Keratinocyte (primary cell): ENCODE data around the gene MYMK.

Source experiments
- EZH2 ChIP-seq: IDR thresholded peaks from one replicate; pipeline ENCODE4 v1.6.1; 2012; ENCODE audit warnings: inconsistent platforms, mild to moderate bottlenecking, low read length, moderate library complexity
- TF ChIP-seq, protein P1 (sequence below), 3 experiments: IDR thresholded peaks in 1 of 3; conservative IDR thresholded peaks in 1 of 3; optimal IDR thresholded peaks in 1 of 3; 2 replicates in 2 of 3; 3 replicates in 1 of 3; pipeline versions ENCODE3 to v1.5.1; 2011; ENCODE audit warnings: low read length in 3 of 3, mild to moderate bottlenecking in 3 of 3, moderate library complexity in 2 of 3, control low read depth in 1 of 3, inconsistent platforms in 1 of 3; ENCODE audit not compliant: insufficient read depth in 2 of 3; ENCODE audit errors: extremely low read depth in 1 of 3

DNA sequence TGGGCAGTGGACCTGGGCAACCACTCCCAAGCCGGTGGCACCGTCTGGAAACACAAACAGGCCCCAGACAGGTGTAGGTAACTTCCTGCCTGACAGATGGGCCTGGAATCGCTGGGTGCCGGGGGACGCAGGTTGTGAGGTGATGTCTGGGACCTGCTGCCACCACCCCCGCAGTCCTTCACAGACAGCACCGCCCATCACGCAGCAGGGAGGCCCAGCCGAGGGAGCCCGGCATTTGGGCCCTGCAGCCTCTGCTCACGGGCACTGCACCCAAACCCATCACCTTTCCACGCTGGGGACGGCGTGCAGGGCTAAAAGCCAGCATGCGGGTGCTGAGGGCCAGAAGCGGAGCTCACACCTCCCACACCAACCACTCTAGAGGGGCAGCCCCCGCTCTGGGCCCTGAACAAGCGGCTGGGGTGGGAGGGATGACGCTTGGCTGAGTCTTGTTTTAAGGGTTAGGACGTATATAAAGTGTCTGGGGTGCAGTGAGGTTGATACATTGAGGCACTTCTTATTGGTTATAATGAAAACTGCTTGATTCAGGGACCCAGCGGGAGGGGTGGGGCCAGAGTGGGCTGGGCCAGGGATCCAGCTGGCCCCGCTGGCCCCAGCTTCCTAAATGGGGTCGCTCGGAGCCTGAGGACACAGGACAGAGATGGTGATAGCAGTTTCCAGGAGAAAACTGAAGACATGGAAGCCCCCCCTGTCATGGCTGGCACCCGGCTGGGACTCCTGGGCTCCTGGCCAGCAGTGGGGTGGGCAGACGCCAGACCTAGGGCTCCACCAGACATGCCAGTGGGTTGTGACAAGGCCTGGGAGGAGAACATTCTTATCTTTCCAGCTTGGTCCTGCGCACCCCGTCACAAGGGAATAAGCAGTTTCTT is 11.3 kb downstream of the MYMK start:
- TF ChIP-seq, protein P1, sequence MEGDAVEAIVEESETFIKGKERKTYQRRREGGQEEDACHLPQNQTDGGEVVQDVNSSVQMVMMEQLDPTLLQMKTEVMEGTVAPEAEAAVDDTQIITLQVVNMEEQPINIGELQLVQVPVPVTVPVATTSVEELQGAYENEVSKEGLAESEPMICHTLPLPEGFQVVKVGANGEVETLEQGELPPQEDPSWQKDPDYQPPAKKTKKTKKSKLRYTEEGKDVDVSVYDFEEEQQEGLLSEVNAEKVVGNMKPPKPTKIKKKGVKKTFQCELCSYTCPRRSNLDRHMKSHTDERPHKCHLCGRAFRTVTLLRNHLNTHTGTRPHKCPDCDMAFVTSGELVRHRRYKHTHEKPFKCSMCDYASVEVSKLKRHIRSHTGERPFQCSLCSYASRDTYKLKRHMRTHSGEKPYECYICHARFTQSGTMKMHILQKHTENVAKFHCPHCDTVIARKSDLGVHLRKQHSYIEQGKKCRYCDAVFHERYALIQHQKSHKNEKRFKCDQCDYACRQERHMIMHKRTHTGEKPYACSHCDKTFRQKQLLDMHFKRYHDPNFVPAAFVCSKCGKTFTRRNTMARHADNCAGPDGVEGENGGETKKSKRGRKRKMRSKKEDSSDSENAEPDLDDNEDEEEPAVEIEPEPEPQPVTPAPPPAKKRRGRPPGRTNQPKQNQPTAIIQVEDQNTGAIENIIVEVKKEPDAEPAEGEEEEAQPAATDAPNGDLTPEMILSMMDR (optimal IDR thresholded peaks at IDR 0.05 in 1 of 3, IDR thresholded peaks at IDR 0.05 in 1 of 3, conservative IDR thresholded peaks at IDR 0.05 in 1 of 3; ENCODE audit: extremely low read depth in 1 of 3, insufficient read depth in 2 of 3, low read length in 3 of 3), result no peak
- TF ChIP-seq EZH2, result no peak
